Trophoblast cell (in vitro differentiated cells and primary cell): ENCODE measurements around the gene CNP.

Source experiments
- DNase-seq, 2 donors: peaks; one replicate each; pipeline ENCODE4 v3.0.0-alpha.2; 2016
- H2AFZ ChIP-seq: 2 replicates; pipeline ENCODE4 v1.6.1; 2013; ENCODE audit warnings: low read length, moderate library complexity, mild to moderate bottlenecking; ENCODE audit not compliant: insufficient read depth, poor library complexity
- H2AK5ac ChIP-seq: 2 replicates; pipeline ENCODE4 v1.6.1; 2013; ENCODE audit warnings: mild to moderate bottlenecking, low read length
- H2BK120ac ChIP-seq: 2 replicates; pipeline ENCODE4 v1.6.1; 2013; ENCODE audit warnings: low read length, mild to moderate bottlenecking, moderate library complexity; ENCODE audit not compliant: insufficient read depth, poor library complexity
- H2BK12ac ChIP-seq: 2 replicates; pipeline ENCODE4 v1.6.1; 2013; ENCODE audit warnings: mild to moderate bottlenecking, low read length, moderate library complexity
- H2BK5ac ChIP-seq: 2 replicates; pipeline ENCODE4 v1.6.1; 2013; ENCODE audit warnings: low read length, low read depth, moderate library complexity, mild to moderate bottlenecking; ENCODE audit not compliant: poor library complexity
- H3K14ac ChIP-seq: 2 replicates; pipeline ENCODE4 v1.6.1; 2013; ENCODE audit warnings: mild to moderate bottlenecking, low read length
- H3K18ac ChIP-seq: 2 replicates; pipeline ENCODE4 v1.6.1; 2013; ENCODE audit warnings: mild to moderate bottlenecking, low read length
- H3K23ac ChIP-seq: 2 replicates; pipeline ENCODE4 v1.6.1; 2013; ENCODE audit warnings: low read length
- H3K27ac ChIP-seq: 2 replicates; pipeline ENCODE4 v1.5.1; 2013; ENCODE audit warnings: low read depth, mild to moderate bottlenecking, inconsistent platforms, low read length, moderate library complexity
- H3K27me3 ChIP-seq: 2 replicates; pipeline ENCODE4 v1.6.1; 2013; ENCODE audit warnings: inconsistent platforms, mild to moderate bottlenecking, low read length, moderate library complexity; ENCODE audit not compliant: insufficient read depth
- H3K36me3 ChIP-seq, 2 experiments: 1 replicate in 1 of 2; 2 replicates in 1 of 2; pipeline ENCODE4 v1.6.1; 2013; ENCODE audit warnings: low read length in 2 of 2, mild to moderate bottlenecking in 2 of 2, moderate library complexity in 1 of 2; ENCODE audit not compliant: insufficient read depth in 2 of 2, control insufficient read depth in 1 of 2
- H3K4ac ChIP-seq: 2 replicates; pipeline ENCODE4 v1.6.1; 2013; ENCODE audit warnings: low read depth, mild to moderate bottlenecking, low read length, moderate library complexity
- H3K4me1 ChIP-seq, 2 experiments: 1 replicate in 1 of 2; 2 replicates in 1 of 2; pipeline ENCODE4 v1.6.1; 2013; ENCODE audit warnings: low read length in 2 of 2, mild to moderate bottlenecking in 2 of 2, moderate library complexity in 1 of 2; ENCODE audit not compliant: insufficient read depth in 2 of 2, control insufficient read depth in 1 of 2
- H3K4me2 ChIP-seq: 2 replicates; pipeline ENCODE4 v1.6.1; 2013; ENCODE audit warnings: inconsistent platforms, mild to moderate bottlenecking, low read length, moderate library complexity
- H3K4me3 ChIP-seq: 2 replicates; pipeline ENCODE4 v1.5.1; 2013; ENCODE audit warnings: mild to moderate bottlenecking, low read depth, low read length, inconsistent platforms
- H3K79me1 ChIP-seq: one replicate; pipeline ENCODE4 v1.6.1; 2013; ENCODE audit warnings: low read length
- H3K79me2 ChIP-seq: 2 replicates; pipeline ENCODE4 v1.6.1; 2013; ENCODE audit warnings: low read length, mild to moderate bottlenecking; ENCODE audit not compliant: control insufficient read depth, insufficient read depth, poor library complexity
- H3K9ac ChIP-seq: 2 replicates; pipeline ENCODE4 v1.6.1; 2013; ENCODE audit warnings: mild to moderate bottlenecking, low read length
- H3K9me3 ChIP-seq: 2 replicates; pipeline ENCODE4 v1.6.1; 2013; ENCODE audit warnings: low read depth, mild to moderate bottlenecking, control low read depth, inconsistent platforms, low read length; ENCODE audit not compliant: insufficient read depth
- H4K12ac ChIP-seq: 2 replicates; pipeline ENCODE4 v1.6.1; 2013; ENCODE audit warnings: low read depth, mild to moderate bottlenecking, low read length, moderate library complexity
- H4K8ac ChIP-seq: 2 replicates; pipeline ENCODE4 v1.6.1; 2013; ENCODE audit warnings: low read depth, mild to moderate bottlenecking, low read length, moderate library complexity
- H4K91ac ChIP-seq: one replicate; pipeline ENCODE4 v1.6.1; 2013; ENCODE audit warnings: low read depth, mild to moderate bottlenecking, low read length, moderate library complexity
- WGBS: extraction: QIAGEN DNeasy Blood & Tissue Kit; methylation state at CpG from one replicate; pipeline ENCODE4 v1.1.7; 2013; ENCODE audit warnings: missing lambda C conversion rate; ENCODE audit not compliant: insufficient read length, insufficient coverage; ENCODE audit errors: extremely low coverage; 5-methylcytosine and 5-hydroxymethylcytosine counted together

Gene CNP

DNA sequence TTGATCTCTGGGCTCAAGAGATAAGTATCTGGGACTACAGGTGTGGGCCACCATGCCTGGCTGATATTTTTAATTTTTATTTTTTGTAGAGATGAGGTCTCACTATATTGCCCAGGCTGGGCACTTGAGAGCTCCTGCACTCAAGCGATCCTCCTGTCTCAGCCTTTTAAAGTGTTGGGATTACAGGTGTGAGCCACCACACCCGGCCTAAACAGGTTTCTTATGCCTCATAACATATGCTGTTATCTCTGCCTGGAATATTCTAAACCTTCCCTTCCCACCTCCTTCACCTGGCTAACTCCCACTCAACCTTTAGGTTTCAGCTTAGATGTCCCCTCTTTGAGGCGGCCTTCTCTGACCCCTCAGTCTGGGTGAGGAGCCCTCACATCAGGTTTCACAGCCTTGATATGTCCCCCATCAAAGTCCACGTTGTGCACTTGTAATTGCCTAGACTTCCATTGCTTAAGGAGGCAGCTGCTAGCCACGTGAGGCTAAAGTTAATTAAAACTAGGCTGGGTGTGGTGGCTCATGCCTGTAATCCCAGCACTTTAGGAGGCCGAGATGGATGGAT, 8.6 kb upstream of the CNP start:
- Histone ChIP-seq H2BK120ac (no peak overlapping the region), H3K27me3 (no peaks in the 10 kb centered on the region), H3K4ac (no peak overlapping the region), H4K8ac (no peak overlapping the region), H3K9me3 (peaks cover 3% of the 10 kb centered on the region), H3K79me1 (peaks cover 2% of the 10 kb centered on the region), H3K23ac (no peak overlapping the region), H3K4me1 (peaks cover 0 to 11% of the 10 kb centered on the region in 2 experiments), H3K79me2 (no peaks in the 10 kb centered on the region), H2BK5ac (peak overlapping the region; percentile 59), H3K14ac (no peak overlapping the region), H2BK12ac (peak overlapping the region; percentile 63), H3K9ac (no peak overlapping the region), H4K91ac (peak overlapping the region; percentile 48), H3K36me3 (no peaks in the 10 kb centered on the region), H3K4me2 (no peak overlapping the region), H2AFZ (no peak overlapping the region), H3K27ac (no peak overlapping the region), H4K12ac (no peak overlapping the region), H3K18ac (no peak overlapping the region), H2AK5ac (peak overlapping the region; percentile 80), H3K4me3 (no peak overlapping the region)
- no CpG with 5 or more reads among the region's 6 CpGs for WGBS
- no peak for DNase-seq

DNA sequence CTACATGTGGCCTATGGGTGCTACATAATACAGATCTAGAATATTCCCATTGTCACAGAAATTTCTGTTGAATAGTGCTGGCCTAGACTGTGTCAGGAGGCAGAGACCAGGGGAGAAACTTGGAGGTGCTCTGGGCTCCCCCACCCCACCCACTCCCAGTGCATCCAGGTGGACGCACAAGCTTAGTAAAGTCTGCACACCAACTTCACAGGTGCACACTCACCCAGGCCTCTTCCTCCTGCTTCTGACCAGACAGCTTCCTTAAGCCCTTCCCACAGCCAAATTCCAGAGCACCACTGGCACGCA, 7.6 kb upstream of the CNP start:
- H3K9me3 ChIP-seq, result peaks cover 3% of the 10 kb centered on the region
- H3K4me3 ChIP-seq, result no peak overlapping the region
- peaks cover 2% of the 10 kb centered on the region for H3K79me1 ChIP-seq
- H2BK120ac ChIP-seq, result no peak overlapping the region
- no peak overlapping the region for H2AFZ ChIP-seq
- no peak overlapping the region for H2AK5ac ChIP-seq
- H3K27ac ChIP-seq, result no peak overlapping the region
- no peak overlapping the region for H4K12ac ChIP-seq
- H3K36me3 ChIP-seq, result no peaks in the 10 kb centered on the region
- H3K18ac ChIP-seq, result no peak overlapping the region
- H4K8ac ChIP-seq, result no peak overlapping the region
- no peak overlapping the region for H3K23ac ChIP-seq
- H2BK12ac ChIP-seq, result no peak overlapping the region
- no peak overlapping the region for H3K9ac ChIP-seq
- no CpG with 5 or more reads among the region's 2 CpGs for WGBS
- H2BK5ac ChIP-seq, result no peak overlapping the region
- peaks cover 0 to 11% of the 10 kb centered on the region in 2 experiments for H3K4me1 ChIP-seq
- H3K4ac ChIP-seq, result no peak overlapping the region
- H3K27me3 ChIP-seq, result no peaks in the 10 kb centered on the region
- DNase-seq, result no peak
- H3K4me2 ChIP-seq, result no peak overlapping the region
- no peak overlapping the region for H3K14ac ChIP-seq
- no peak overlapping the region for H4K91ac ChIP-seq
- H3K79me2 ChIP-seq, result no peaks in the 10 kb centered on the region

DNA sequence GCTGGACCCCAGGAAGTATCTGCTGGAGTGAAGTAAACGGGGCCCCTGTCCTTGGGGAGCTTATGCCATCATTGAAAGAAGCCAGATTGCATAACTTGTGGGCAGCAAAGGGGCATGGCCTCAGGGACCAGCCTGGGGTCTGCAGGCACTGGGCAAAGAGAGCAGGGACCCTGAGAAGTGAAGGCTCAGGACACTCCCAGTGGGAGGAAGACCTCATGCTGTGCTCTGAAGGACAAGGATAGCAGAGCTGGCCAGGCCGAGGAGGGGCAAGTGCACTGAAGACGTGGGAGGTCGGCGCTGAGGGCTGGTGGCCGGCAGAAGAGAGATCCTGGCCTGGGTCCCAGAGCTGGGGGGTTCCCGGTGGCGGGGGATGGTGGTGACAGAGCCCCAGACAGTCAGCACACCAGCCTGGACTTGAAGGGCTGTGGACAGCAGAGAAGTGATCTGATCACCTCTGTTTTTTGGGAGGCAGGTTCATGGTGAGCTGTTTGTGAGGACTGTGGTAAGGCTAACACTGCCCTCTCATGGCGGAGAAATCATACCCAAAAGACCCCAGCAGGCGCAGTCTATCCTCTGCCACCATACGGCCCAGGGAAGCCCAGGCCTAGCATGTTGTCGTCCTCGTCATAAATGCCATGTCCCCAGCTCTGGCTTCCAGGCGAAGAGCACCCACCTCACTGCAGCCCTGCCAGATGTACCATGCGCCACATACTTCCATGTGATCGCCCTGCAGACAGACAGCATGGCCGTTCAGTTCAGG, 7.1 kb upstream of the CNP start:
- no peak overlapping the region for H3K4me2 ChIP-seq
- H2AK5ac ChIP-seq, result no peak overlapping the region
- H3K36me3 ChIP-seq, result no peaks in the 10 kb centered on the region
- H3K23ac ChIP-seq, result no peak overlapping the region
- no peak overlapping the region for H4K91ac ChIP-seq
- H3K9ac ChIP-seq, result no peak overlapping the region
- H3K14ac ChIP-seq, result no peak overlapping the region
- H3K27ac ChIP-seq, result no peak overlapping the region
- no peak overlapping the region for H3K4ac ChIP-seq
- H3K79me1 ChIP-seq, result peaks cover 2% of the 10 kb centered on the region
- DNase-seq, result peak; percentile 43 to 58
- WGBS, result no CpG with 5 or more reads among the region's 17 CpGs
- H4K12ac ChIP-seq, result no peak overlapping the region
- H3K18ac ChIP-seq, result no peak overlapping the region
- no peak overlapping the region for H2AFZ ChIP-seq
- peaks cover 3% of the 10 kb centered on the region for H3K9me3 ChIP-seq
- no peak overlapping the region for H2BK12ac ChIP-seq
- no peaks in the 10 kb centered on the region for H3K79me2 ChIP-seq
- peaks cover 0 to 11% of the 10 kb centered on the region in 2 experiments for H3K4me1 ChIP-seq
- no peaks in the 10 kb centered on the region for H3K27me3 ChIP-seq
- H3K4me3 ChIP-seq, result no peak overlapping the region
- H4K8ac ChIP-seq, result no peak overlapping the region
- no peak overlapping the region for H2BK120ac ChIP-seq
- no peak overlapping the region for H2BK5ac ChIP-seq

DNA sequence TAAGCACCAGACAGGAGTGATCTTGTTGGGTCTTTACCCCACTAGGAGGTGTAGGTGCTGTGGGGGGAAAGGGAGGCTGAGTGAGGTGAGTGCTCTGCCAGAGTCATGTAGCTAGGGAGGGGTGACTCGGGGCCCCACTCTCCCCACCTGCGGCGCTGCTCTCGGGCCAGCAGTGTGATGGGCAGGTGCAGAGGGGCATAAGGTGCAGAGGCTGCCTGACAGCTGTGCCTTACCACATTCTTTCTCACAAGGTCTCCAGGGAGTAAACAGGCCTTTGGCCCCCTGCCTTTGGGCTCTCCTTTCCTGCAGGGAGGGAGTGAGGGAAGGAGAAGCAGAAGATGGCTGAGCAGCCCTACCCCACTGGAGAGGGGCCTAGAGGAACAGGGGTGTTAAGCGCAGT, 4.5 kb upstream of the CNP start:
- no peaks in the 10 kb centered on the region for H3K36me3 ChIP-seq
- no peak overlapping the region for H3K4ac ChIP-seq
- no peak overlapping the region for H2BK5ac ChIP-seq
- no peak overlapping the region for H4K8ac ChIP-seq
- H2AK5ac ChIP-seq, result no peak overlapping the region
- no CpG with 5 or more reads among the region's 5 CpGs for WGBS
- H3K4me1 ChIP-seq, result peaks cover 3 to 11% of the 10 kb centered on the region in 2 experiments
- no peak overlapping the region for H4K91ac ChIP-seq
- H3K79me1 ChIP-seq, result peaks cover 7% of the 10 kb centered on the region
- no peak overlapping the region for H2BK120ac ChIP-seq
- no peak overlapping the region for H3K4me3 ChIP-seq
- no peak overlapping the region for H3K4me2 ChIP-seq
- no peak overlapping the region for H3K23ac ChIP-seq
- peaks cover 3% of the 10 kb centered on the region for H3K9me3 ChIP-seq
- H2AFZ ChIP-seq, result no peak overlapping the region
- no peak overlapping the region for H4K12ac ChIP-seq
- no peak overlapping the region for H3K9ac ChIP-seq
- H2BK12ac ChIP-seq, result no peak overlapping the region
- no peak for DNase-seq
- no peak overlapping the region for H3K14ac ChIP-seq
- no peak overlapping the region for H3K18ac ChIP-seq
- H3K27ac ChIP-seq, result no peak overlapping the region
- no peaks in the 10 kb centered on the region for H3K27me3 ChIP-seq
- H3K79me2 ChIP-seq, result peaks cover 5% of the 10 kb centered on the region
